ENCODE measurements around the gene FFAR4. TPM values are rescaled to one million over a fixed set of nuclear protein-coding genes. Genes with fewer than 3 reads are reported as not detected.
A peak's percentile ranks its signal among the peaks of the same experiment; 100 is the strongest.

The FFAR4 gene
- total and polyA plus RNA-seq, 4 donors = 0.14 to 0.28 (median 0.19) TPM

DNA sequence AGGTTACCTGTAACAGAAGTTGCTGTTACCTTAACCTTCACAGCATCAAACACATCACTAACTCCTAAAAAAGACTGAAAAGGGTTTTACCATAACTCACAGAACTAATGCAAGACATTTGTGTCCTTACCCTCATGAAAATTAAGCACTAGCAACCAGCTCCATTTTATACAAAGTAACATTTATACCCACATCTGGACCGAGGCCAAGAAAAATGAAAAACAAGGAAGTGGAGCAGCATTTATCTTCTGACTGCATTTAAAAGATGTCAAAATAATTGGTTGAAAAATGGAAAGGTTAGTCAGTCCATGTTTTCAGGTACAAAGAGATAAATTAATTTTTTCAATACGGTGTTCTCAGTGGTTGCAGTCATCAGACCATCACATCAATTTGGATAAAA is 37.7 kb downstream of the FFAR4 start:
- 70% methylated on average over 2 of the region's 2 CpGs for WGBS
- Histone ChIP-seq H3K9me3 (ENCODE audit: control insufficient read depth in 4 of 4, low read length in 3 of 4) (peaks cover 0 to 2% (median 0%) of the 10 kb centered on the region in 4 donors), H3K27me3 (ENCODE audit: control insufficient read depth in 4 of 4, insufficient read depth in 4 of 4, low read length in 3 of 4) (no peaks in the 10 kb centered on the region), H3K4me3 (ENCODE audit: low read depth in 1 of 3, low read length in 3 of 3) (no peak overlapping the region), H3K36me3 (ENCODE audit: control insufficient read depth in 4 of 4, insufficient read depth in 3 of 4, low read depth in 1 of 4, low read length in 3 of 4) (peaks cover 0 to 5% (median 2%) of the 10 kb centered on the region in 4 donors), H3K27ac (ENCODE audit: low read depth in 1 of 2, low read length in 2 of 2) (no peak overlapping the region), H3K9ac (ENCODE audit: low read depth in 1 of 2, low read length in 2 of 2) (peak overlapping the region in 1 of 2 donors; percentile 14), H3K4me1 (ENCODE audit: control insufficient read depth in 4 of 4, insufficient read depth in 4 of 4, low read length in 3 of 4) (peaks cover 3 to 33% (median 27%) of the 10 kb centered on the region in 4 donors)
- DNase-seq (ENCODE audit: low spot score) = no peak
- TF ChIP-seq, protein P1, sequence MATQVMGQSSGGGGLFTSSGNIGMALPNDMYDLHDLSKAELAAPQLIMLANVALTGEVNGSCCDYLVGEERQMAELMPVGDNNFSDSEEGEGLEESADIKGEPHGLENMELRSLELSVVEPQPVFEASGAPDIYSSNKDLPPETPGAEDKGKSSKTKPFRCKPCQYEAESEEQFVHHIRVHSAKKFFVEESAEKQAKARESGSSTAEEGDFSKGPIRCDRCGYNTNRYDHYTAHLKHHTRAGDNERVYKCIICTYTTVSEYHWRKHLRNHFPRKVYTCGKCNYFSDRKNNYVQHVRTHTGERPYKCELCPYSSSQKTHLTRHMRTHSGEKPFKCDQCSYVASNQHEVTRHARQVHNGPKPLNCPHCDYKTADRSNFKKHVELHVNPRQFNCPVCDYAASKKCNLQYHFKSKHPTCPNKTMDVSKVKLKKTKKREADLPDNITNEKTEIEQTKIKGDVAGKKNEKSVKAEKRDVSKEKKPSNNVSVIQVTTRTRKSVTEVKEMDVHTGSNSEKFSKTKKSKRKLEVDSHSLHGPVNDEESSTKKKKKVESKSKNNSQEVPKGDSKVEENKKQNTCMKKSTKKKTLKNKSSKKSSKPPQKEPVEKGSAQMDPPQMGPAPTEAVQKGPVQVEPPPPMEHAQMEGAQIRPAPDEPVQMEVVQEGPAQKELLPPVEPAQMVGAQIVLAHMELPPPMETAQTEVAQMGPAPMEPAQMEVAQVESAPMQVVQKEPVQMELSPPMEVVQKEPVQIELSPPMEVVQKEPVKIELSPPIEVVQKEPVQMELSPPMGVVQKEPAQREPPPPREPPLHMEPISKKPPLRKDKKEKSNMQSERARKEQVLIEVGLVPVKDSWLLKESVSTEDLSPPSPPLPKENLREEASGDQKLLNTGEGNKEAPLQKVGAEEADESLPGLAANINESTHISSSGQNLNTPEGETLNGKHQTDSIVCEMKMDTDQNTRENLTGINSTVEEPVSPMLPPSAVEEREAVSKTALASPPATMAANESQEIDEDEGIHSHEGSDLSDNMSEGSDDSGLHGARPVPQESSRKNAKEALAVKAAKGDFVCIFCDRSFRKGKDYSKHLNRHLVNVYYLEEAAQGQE (IDR thresholded peaks at IDR 0.05) = no peak
- TF ChIP-seq HNF4A (conservative IDR thresholded peaks at IDR 0.05) (no peak), TAF1 (conservative IDR thresholded peaks at IDR 0.05) (no peak)
- TF ChIP-seq, protein P2, sequence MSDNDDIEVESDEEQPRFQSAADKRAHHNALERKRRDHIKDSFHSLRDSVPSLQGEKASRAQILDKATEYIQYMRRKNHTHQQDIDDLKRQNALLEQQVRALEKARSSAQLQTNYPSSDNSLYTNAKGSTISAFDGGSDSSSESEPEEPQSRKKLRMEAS (IDR thresholded peaks at IDR 0.05) = no peak

DNA sequence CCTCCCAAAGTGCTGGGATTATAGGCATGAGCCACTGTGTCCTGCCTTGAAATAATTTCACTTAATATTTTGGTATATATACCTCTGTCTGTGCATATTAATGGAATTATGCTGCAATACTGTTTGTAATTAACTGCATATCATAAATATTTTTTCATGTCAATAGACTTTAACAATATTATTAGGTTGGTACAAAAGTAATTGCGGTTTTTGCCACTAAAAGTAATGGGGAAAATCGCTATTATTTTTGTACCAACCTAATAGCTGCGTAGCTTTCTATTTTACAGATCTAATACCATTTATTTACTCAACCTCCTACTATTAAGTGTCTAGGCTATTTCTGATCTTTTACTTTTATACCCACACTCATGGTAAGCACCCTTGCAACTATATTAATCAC is 42.0 kb downstream of the FFAR4 start:
- Histone ChIP-seq H3K4me3 (ENCODE audit: low read depth in 1 of 3, low read length in 3 of 3) (no peak overlapping the region), H3K36me3 (ENCODE audit: control insufficient read depth in 4 of 4, insufficient read depth in 3 of 4, low read depth in 1 of 4, low read length in 3 of 4) (no peaks in the 10 kb centered on the region), H3K27me3 (ENCODE audit: control insufficient read depth in 4 of 4, insufficient read depth in 4 of 4, low read length in 3 of 4) (no peaks in the 10 kb centered on the region), H3K4me1 (ENCODE audit: control insufficient read depth in 4 of 4, insufficient read depth in 4 of 4, low read length in 3 of 4) (peaks cover 3 to 11% (median 10%) of the 10 kb centered on the region in 4 donors), H3K9me3 (ENCODE audit: control insufficient read depth in 4 of 4, low read length in 3 of 4) (peaks cover 0 to 2% (median 0%) of the 10 kb centered on the region in 4 donors), H3K9ac (ENCODE audit: low read depth in 1 of 2, low read length in 2 of 2) (no peak overlapping the region), H3K27ac (ENCODE audit: low read depth in 1 of 2, low read length in 2 of 2) (no peak overlapping the region)
- 90% methylated on average over 3 of the region's 3 CpGs for WGBS
- TF ChIP-seq HNF4A (conservative IDR thresholded peaks at IDR 0.05) (no peak), RAD21 (IDR thresholded peaks at IDR 0.05) (no peak), FOXA1 (IDR thresholded peaks at IDR 0.05) (no peak), NR2F2 (IDR thresholded peaks at IDR 0.05) (no peak), HNF4G (IDR thresholded peaks at IDR 0.05) (no peak), TAF1 (conservative IDR thresholded peaks at IDR 0.05) (no peak), JUND (IDR thresholded peaks at IDR 0.05) (no peak), GABPA (IDR thresholded peaks at IDR 0.05 in 1 of 2, conservative IDR thresholded peaks at IDR 0.05 in 1 of 2) (no peak), FOXA2 (IDR thresholded peaks at IDR 0.05) (no peak), RXRA (IDR thresholded peaks at IDR 0.05) (no peak), SP1 (IDR thresholded peaks at IDR 0.05) (no peak), YY1 (IDR thresholded peaks at IDR 0.05) (no peak)
- TF ChIP-seq, protein P3, sequence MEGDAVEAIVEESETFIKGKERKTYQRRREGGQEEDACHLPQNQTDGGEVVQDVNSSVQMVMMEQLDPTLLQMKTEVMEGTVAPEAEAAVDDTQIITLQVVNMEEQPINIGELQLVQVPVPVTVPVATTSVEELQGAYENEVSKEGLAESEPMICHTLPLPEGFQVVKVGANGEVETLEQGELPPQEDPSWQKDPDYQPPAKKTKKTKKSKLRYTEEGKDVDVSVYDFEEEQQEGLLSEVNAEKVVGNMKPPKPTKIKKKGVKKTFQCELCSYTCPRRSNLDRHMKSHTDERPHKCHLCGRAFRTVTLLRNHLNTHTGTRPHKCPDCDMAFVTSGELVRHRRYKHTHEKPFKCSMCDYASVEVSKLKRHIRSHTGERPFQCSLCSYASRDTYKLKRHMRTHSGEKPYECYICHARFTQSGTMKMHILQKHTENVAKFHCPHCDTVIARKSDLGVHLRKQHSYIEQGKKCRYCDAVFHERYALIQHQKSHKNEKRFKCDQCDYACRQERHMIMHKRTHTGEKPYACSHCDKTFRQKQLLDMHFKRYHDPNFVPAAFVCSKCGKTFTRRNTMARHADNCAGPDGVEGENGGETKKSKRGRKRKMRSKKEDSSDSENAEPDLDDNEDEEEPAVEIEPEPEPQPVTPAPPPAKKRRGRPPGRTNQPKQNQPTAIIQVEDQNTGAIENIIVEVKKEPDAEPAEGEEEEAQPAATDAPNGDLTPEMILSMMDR (IDR thresholded peaks at IDR 0.05; ENCODE audit: low read depth, low read length, missing input control) = no peak
- TF ChIP-seq, protein P4, sequence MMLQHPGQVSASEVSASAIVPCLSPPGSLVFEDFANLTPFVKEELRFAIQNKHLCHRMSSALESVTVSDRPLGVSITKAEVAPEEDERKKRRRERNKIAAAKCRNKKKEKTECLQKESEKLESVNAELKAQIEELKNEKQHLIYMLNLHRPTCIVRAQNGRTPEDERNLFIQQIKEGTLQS (IDR thresholded peaks at IDR 0.05) = no peak
- TF ChIP-seq, protein P1 (IDR thresholded peaks at IDR 0.05) = no peak
- TF ChIP-seq, protein P2 (IDR thresholded peaks at IDR 0.05) = no peak
- TF ChIP-seq, protein P5, sequence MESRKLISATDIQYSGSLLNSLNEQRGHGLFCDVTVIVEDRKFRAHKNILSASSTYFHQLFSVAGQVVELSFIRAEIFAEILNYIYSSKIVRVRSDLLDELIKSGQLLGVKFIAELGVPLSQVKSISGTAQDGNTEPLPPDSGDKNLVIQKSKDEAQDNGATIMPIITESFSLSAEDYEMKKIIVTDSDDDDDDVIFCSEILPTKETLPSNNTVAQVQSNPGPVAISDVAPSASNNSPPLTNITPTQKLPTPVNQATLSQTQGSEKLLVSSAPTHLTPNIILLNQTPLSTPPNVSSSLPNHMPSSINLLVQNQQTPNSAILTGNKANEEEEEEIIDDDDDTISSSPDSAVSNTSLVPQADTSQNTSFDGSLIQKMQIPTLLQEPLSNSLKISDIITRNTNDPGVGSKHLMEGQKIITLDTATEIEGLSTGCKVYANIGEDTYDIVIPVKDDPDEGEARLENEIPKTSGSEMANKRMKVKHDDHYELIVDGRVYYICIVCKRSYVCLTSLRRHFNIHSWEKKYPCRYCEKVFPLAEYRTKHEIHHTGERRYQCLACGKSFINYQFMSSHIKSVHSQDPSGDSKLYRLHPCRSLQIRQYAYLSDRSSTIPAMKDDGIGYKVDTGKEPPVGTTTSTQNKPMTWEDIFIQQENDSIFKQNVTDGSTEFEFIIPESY (IDR thresholded peaks at IDR 0.05) = no peak
- no peak for DNase-seq (ENCODE audit: low spot score)

Measured in liver (tissue), 9 donors.